T-cell (primary cell): ENCODE measurements around the gene CLEC4G. TPM values are rescaled to one million over a fixed set of nuclear protein-coding genes. Genes with fewer than 3 reads are reported as not detected.
"Not testable (repeated sequence)": the region's sequence is repeated elsewhere in the genome, so short reads cannot be mapped to it uniquely, and the experiment has no call there.

ENCODE experiments used
- ATAC-seq, 4 experiments: fragments of 200-7000 bp in 3 of 4; fragments of 150-1000 bp in 1 of 4; cut with Tn5 transposase; replicated peaks in 1 of 4; 1 replicate in 3 of 4; 2 replicates in 1 of 4; pipeline ENCODE4 v1.10.0; 2021; ENCODE audit warnings: moderate library complexity in 3 of 4, mild to moderate bottlenecking in 2 of 4, moderate number of reproducible peaks in 1 of 4
- CTCF ChIA-PET, 2 donors: fragments of 300-600 bp; sonication (Branson Sonifier 250); formaldehyde crosslinking; loops; one replicate each; lab custom pipeline; 2022; ENCODE audit warnings: antibody characterized with exemption in 2 of 2; lab: Charles Lee
- POLR2A ChIA-PET, 2 donors: fragments of 300-600 bp; sonication (Branson Sonifier 250); formaldehyde crosslinking; loops; one replicate each; lab custom pipeline; 2022; ENCODE audit warnings: antibody characterized with exemption in 2 of 2; lab: Charles Lee
- DNase-seq, 35 experiments: peaks; one replicate each; pipeline versions ENCODE4 v3.0.0 to v3.0.0-alpha.2; 2013 to 2023
- H3K27ac ChIP-seq: one replicate; pipeline ENCODE4 v1.5.1; 2013; ENCODE audit warnings: low read length
- H3K27me3 ChIP-seq, 2 experiments: replicated peaks in 1 of 2; 1 replicate in 1 of 2; 2 replicates in 1 of 2; pipeline versions ENCODE4 v1.6.1 to v1.7.0; 2013; ENCODE audit warnings: low read length in 1 of 2, mixed read lengths in 1 of 2; ENCODE audit not compliant: control insufficient read depth in 2 of 2, insufficient read depth in 2 of 2; ENCODE audit errors: extremely low read depth in 1 of 2
- H3K36me3 ChIP-seq, 2 donors: 1 replicate in 1 of 2; 2 replicates in 1 of 2; pipeline versions ENCODE4 v1.6.1 to v1.7.0; 2013; ENCODE audit warnings: low read length in 1 of 2; ENCODE audit not compliant: control insufficient read depth in 2 of 2, insufficient read depth in 1 of 2; ENCODE audit errors: extremely low read depth in 1 of 2
- H3K4me1 ChIP-seq, 2 experiments: 1 replicate in 1 of 2; 2 replicates in 1 of 2; pipeline versions ENCODE4 v1.6.1 to v1.7.0; 2013; ENCODE audit warnings: low read length in 2 of 2, mixed read lengths in 1 of 2; ENCODE audit not compliant: insufficient read depth in 2 of 2, control insufficient read depth in 1 of 2; ENCODE audit errors: extremely low read depth in 1 of 2
- H3K4me3 ChIP-seq, 2 donors: 1 replicate in 1 of 2; 2 replicates in 1 of 2; pipeline versions ENCODE4 v1.5.1 to v1.7.0; 2013; ENCODE audit warnings: mild to moderate bottlenecking in 2 of 2, low read length in 1 of 2, moderate library complexity in 1 of 2; ENCODE audit not compliant: control insufficient read depth in 1 of 2; ENCODE audit errors: extremely low read depth in 1 of 2
- H3K9me3 ChIP-seq: 2 replicates; pipeline ENCODE4 v1.7.0; 2013
- H3K27ac Mint-ChIP-seq, 2 donors: one replicate each; pipeline ENCODE4 v1.8.0; 2020 to 2021; ENCODE audit warnings: mild to moderate bottlenecking in 2 of 2, mixed read lengths in 2 of 2
- H3K27me3 Mint-ChIP-seq, 2 donors: one replicate each; pipeline ENCODE4 v1.8.0; 2021 to 2022; ENCODE audit warnings: mixed read lengths in 2 of 2
- H3K36me3 Mint-ChIP-seq: one replicate; pipeline ENCODE4 v1.8.0; 2021; ENCODE audit warnings: mixed read lengths
- H3K4me1 Mint-ChIP-seq, 3 donors: one replicate each; pipeline ENCODE4 v1.8.0; 2020 to 2022; ENCODE audit warnings: mixed read lengths in 3 of 3, mild to moderate bottlenecking in 1 of 3
- H3K4me3 Mint-ChIP-seq, 3 donors: one replicate each; pipeline ENCODE4 v1.8.0; 2020 to 2022; ENCODE audit warnings: mild to moderate bottlenecking in 3 of 3, mixed read lengths in 3 of 3, moderate library complexity in 3 of 3
- H3K9me3 Mint-ChIP-seq, 3 donors: one replicate each; pipeline ENCODE4 v1.8.0; 2020 to 2022; ENCODE audit warnings: mixed read lengths in 3 of 3
- WGBS: methylation state at CpG from one replicate; pipeline ENCODE4 v1.1.5; 2013; ENCODE audit warnings: missing lambda C conversion rate; ENCODE audit not compliant: insufficient coverage; 5-methylcytosine and 5-hydroxymethylcytosine counted together
- total RNA-seq, 35 experiments: library from RNA in 6 of 35; stranded (reverse) in 6 of 35; fragments of 120-200 nt in 1 of 35; gene quantifications; one replicate each; pipeline versions ENCODE4 v1.2.1 to v1.2.4 and lab custom pipeline; 2013 to 2026

Gene CLEC4G
- total RNA-seq, 5 donors from 2014 or later (not counting 1 experiment from before 2014, with no cell fraction given): not detected

GRCh38 chr19:7772752-7773291, 40.9 kb upstream of the CLEC4G start:
- H3K9me3 Mint-ChIP-seq: no peaks in the 10 kb centered on the region
- peak in 2 of 35 experiments; percentile 14 to 42 for DNase-seq
- H3K27ac ChIP-seq: peak overlapping the region; percentile 34
- WGBS: 3% methylated on average over 4 of the region's 8 CpGs
- peak overlapping the region; percentile 31 to 41 (median 34) for H3K4me3 Mint-ChIP-seq
- H3K4me1 ChIP-seq: peaks cover 0 to 12% of the 10 kb centered on the region in 2 experiments
- H3K36me3 Mint-ChIP-seq: no peaks in the 10 kb centered on the region
- H3K27me3 ChIP-seq: peaks cover 0 to 5% of the 10 kb centered on the region in 2 experiments
- CTCF ChIA-PET: no interaction called here
- H3K27me3 Mint-ChIP-seq: no peaks in the 10 kb centered on the region
- POLR2A ChIA-PET: no interaction called here
- no peak overlapping the region for H3K4me3 ChIP-seq
- ATAC-seq: peak; percentile 70 to 85 (median 80)
- no peaks in the 10 kb centered on the region for H3K9me3 ChIP-seq
- peak overlapping the region; percentile 36 to 82 for H3K27ac Mint-ChIP-seq
- H3K4me1 Mint-ChIP-seq: peaks cover 14 to 16% (median 16%) of the 10 kb centered on the region in 3 donors
- no peaks in the 10 kb centered on the region for H3K36me3 ChIP-seq

GRCh38 chr19:7771072-7771471, 39.2 kb upstream of the CLEC4G start:
- Histone ChIP-seq H3K9me3 (no peaks in the 10 kb centered on the region), H3K36me3 (no peaks in the 10 kb centered on the region), H3K4me3 (no peak overlapping the region), H3K4me1 (peaks cover 0 to 12% of the 10 kb centered on the region in 2 experiments), H3K27ac (no peak overlapping the region), H3K27me3 (peaks cover 0 to 13% of the 10 kb centered on the region in 2 experiments)
- Mint-ChIP-seq H3K36me3 (no peaks in the 10 kb centered on the region), H3K4me3 (no peak overlapping the region), H3K27me3 (peaks cover 0 to 2% of the 10 kb centered on the region in 2 donors), H3K9me3 (no peaks in the 10 kb centered on the region), H3K27ac (no peak overlapping the region), H3K4me1 (peaks cover 14 to 16% (median 16%) of the 10 kb centered on the region in 3 donors)
- POLR2A ChIA-PET: no interaction called here
- CTCF ChIA-PET: no interaction called here
- no peak for DNase-seq
- ATAC-seq: no peak
- WGBS: 86% methylated on average over 2 of the region's 8 CpGs

GRCh38 chr19:7769171-7769570, 37.3 kb upstream of the CLEC4G start:
- Histone ChIP-seq H3K27me3 (peaks cover 0 to 16% of the 10 kb centered on the region in 2 experiments), H3K4me1 (peaks cover 0 to 12% of the 10 kb centered on the region in 2 experiments), H3K9me3 (no peaks in the 10 kb centered on the region), H3K4me3 (no peak overlapping the region), H3K27ac (no peak overlapping the region), H3K36me3 (no peaks in the 10 kb centered on the region)
- Mint-ChIP-seq H3K27ac (no peak overlapping the region), H3K4me1 (peaks cover 14 to 16% (median 16%) of the 10 kb centered on the region in 3 donors), H3K27me3 (peaks cover 0 to 2% of the 10 kb centered on the region in 2 donors), H3K9me3 (no peaks in the 10 kb centered on the region), H3K4me3 (no peak overlapping the region), H3K36me3 (no peaks in the 10 kb centered on the region)
- POLR2A ChIA-PET: no interaction called here
- DNase-seq: no peak
- CTCF ChIA-PET: interaction anchor here in 1 of 2 donors (0.8 kb wide), 1 partner anchor 112 kb away, joined by 4 read pairs; no protein-coding TSS in a partner anchor
- ATAC-seq: no peak
- WGBS: no CpG with 5 or more reads among the region's 2 CpGs

GRCh38 chr19:7767487-7767886, 35.6 kb upstream of the CLEC4G start:
- DNase-seq (no peak), ATAC-seq (no peak)
- Mint-ChIP-seq H3K9me3 (no peaks in the 10 kb centered on the region), H3K4me3 (no peak overlapping the region), H3K36me3 (no peaks in the 10 kb centered on the region), H3K27ac (no peak overlapping the region), H3K4me1 (peaks cover 14 to 16% (median 15%) of the 10 kb centered on the region in 3 donors), H3K27me3 (peaks cover 0 to 4% of the 10 kb centered on the region in 2 donors)
- H3K9me3 ChIP-seq: no peaks in the 10 kb centered on the region
- H3K4me3 ChIP-seq: no peak overlapping the region
- H3K4me1 ChIP-seq: peaks cover 0 to 3% of the 10 kb centered on the region in 2 experiments
- peaks cover 0 to 24% of the 10 kb centered on the region in 2 experiments for H3K27me3 ChIP-seq
- CTCF ChIA-PET: no interaction called here
- POLR2A ChIA-PET: no interaction called here
- no peaks in the 10 kb centered on the region for H3K36me3 ChIP-seq
- no peak overlapping the region for H3K27ac ChIP-seq
- WGBS: 83% methylated on average over 2 of the region's 4 CpGs

GRCh38 chr19:7766535-7766934, 34.6 kb upstream of the CLEC4G start:
- Mint-ChIP-seq H3K27ac (no peak overlapping the region), H3K27me3 (peaks cover 0 to 5% of the 10 kb centered on the region in 2 donors), H3K4me3 (no peak overlapping the region), H3K4me1 (peaks cover 8 to 10% (median 10%) of the 10 kb centered on the region in 3 donors), H3K9me3 (no peaks in the 10 kb centered on the region), H3K36me3 (no peaks in the 10 kb centered on the region)
- H3K9me3 ChIP-seq: no peaks in the 10 kb centered on the region
- H3K4me3 ChIP-seq: no peak overlapping the region
- 86% methylated on average over 11 of the region's 11 CpGs for WGBS
- no peaks in the 10 kb centered on the region for H3K36me3 ChIP-seq
- H3K27me3 ChIP-seq: peaks cover 0 to 27% of the 10 kb centered on the region in 2 experiments
- POLR2A ChIA-PET: no interaction called here
- no peaks in the 10 kb centered on the region for H3K4me1 ChIP-seq
- no peak overlapping the region for H3K27ac ChIP-seq
- DNase-seq (no peak), ATAC-seq (no peak)
- CTCF ChIA-PET: no interaction called here

- H3K4me3 ChIP-seq, H3K36me3 ChIP-seq, H3K4me1 ChIP-seq, DNase-seq, ATAC-seq, H3K27me3 Mint-ChIP-seq, H3K9me3 Mint-ChIP-seq, POLR2A ChIA-PET, CTCF ChIA-PET, H3K36me3 Mint-ChIP-seq, H3K9me3 ChIP-seq, H3K27ac Mint-ChIP-seq, H3K4me3 Mint-ChIP-seq, H3K27ac ChIP-seq: not testable (repeated sequence)
- H3K4me1 Mint-ChIP-seq: peaks cover 8 to 10% (median 8%) of the 10 kb centered on the region in 3 donors
- peaks cover 0 to 40% of the 10 kb centered on the region in 2 experiments for H3K27me3 ChIP-seq
- WGBS: 92% methylated on average over 2 of the region's 2 CpGs
Measured at GRCh38 chr19:7765043-7765442, 33.1 kb upstream of the CLEC4G start.
